Parathyroid adenoma (tissue), 2 donors: ENCODE measurements around the gene KRR1.
"Not testable (repeated sequence)": the region's sequence is repeated elsewhere in the genome, so short reads cannot be mapped to it uniquely, and the experiment has no call there.

ENCODE experiments used
- H2AFZ ChIP-seq: fragments of 300-600 bp; sonication (generic); one replicate; pipeline ENCODE4 v1.7.0; 2017; ENCODE audit warnings: antibody characterized with exemption, mild to moderate bottlenecking
- H3K27ac ChIP-seq: fragments of 300-600 bp; sonication (generic); one replicate; pipeline ENCODE4 v1.7.0; 2017
- H3K27me3 ChIP-seq: fragments of 300-600 bp; sonication (generic); one replicate; pipeline ENCODE4 v1.7.0; 2017; ENCODE audit warnings: low read length; ENCODE audit not compliant: control insufficient read depth, insufficient read depth
- H3K36me3 ChIP-seq: fragments of 300-600 bp; sonication (generic); one replicate; pipeline ENCODE4 v1.7.0; 2017; ENCODE audit warnings: low read length; ENCODE audit not compliant: control insufficient read depth, insufficient read depth
- H3K4me1 ChIP-seq: fragments of 300-600 bp; sonication (generic); one replicate; pipeline ENCODE4 v1.7.0; 2017; ENCODE audit warnings: control low read depth
- H3K4me2 ChIP-seq: fragments of 300-600 bp; sonication (generic); one replicate; pipeline ENCODE4 v1.7.0; 2017; ENCODE audit warnings: low read length
- H3K4me3 ChIP-seq: fragments of 300-600 bp; sonication (generic); one replicate; pipeline ENCODE4 v1.7.0; 2017; ENCODE audit warnings: low read depth, low read length
- H3K79me2 ChIP-seq: fragments of 300-600 bp; sonication (generic); one replicate; pipeline ENCODE4 v1.7.0; 2017; ENCODE audit warnings: control low read depth
- H3K9ac ChIP-seq: fragments of 300-600 bp; sonication (generic); one replicate; pipeline ENCODE4 v1.7.0; 2017; ENCODE audit warnings: mild to moderate bottlenecking
- H3K9me3 ChIP-seq: fragments of 300-600 bp; sonication (generic); one replicate; pipeline ENCODE4 v1.7.0; 2017; ENCODE audit warnings: low read length; ENCODE audit not compliant: control insufficient read depth
- CTCF ChIP-seq: fragments of 300-600 bp; sonication (generic); IDR thresholded peaks from one replicate; pipeline ENCODE4 v1.7.0; 2017; ENCODE audit warnings: antibody characterized with exemption, mild to moderate bottlenecking
- donor health status: primary hyperparathyroidism.

The KRR1 gene

GRCh38 chr12:75487308-75487707 lies 24.1 kb downstream of the KRR1 start:
- no peak for TF ChIP-seq CTCF
- Histone ChIP-seq H3K36me3 (no peaks in the 10 kb centered on the region), H2AFZ (no peak overlapping the region), H3K9me3 (no peaks in the 10 kb centered on the region), H3K4me2 (no peak overlapping the region), H3K4me1 (no peaks in the 10 kb centered on the region), H3K4me3 (no peak overlapping the region), H3K79me2 (no peaks in the 10 kb centered on the region), H3K27me3 (no peaks in the 10 kb centered on the region), H3K27ac (no peak overlapping the region), H3K9ac (no peak overlapping the region)

- not testable (repeated sequence) for H3K9me3 ChIP-seq, H3K4me1 ChIP-seq, H3K9ac ChIP-seq, H3K27me3 ChIP-seq, H2AFZ ChIP-seq, H3K4me3 ChIP-seq, H3K4me2 ChIP-seq, H3K79me2 ChIP-seq, H3K27ac ChIP-seq, H3K36me3 ChIP-seq
Observed at GRCh38 chr12:75484450-75484849, 27.0 kb downstream of the KRR1 start.

GRCh38 chr12:75483431-75483830 lies 28.0 kb downstream of the KRR1 start:
- no peak overlapping the region for H3K9ac ChIP-seq
- TF ChIP-seq CTCF = no peak
- H2AFZ ChIP-seq = no peak overlapping the region
- no peaks in the 10 kb centered on the region for H3K79me2 ChIP-seq
- H3K27ac ChIP-seq = no peak overlapping the region
- H3K27me3 ChIP-seq = no peaks in the 10 kb centered on the region
- H3K36me3 ChIP-seq = no peaks in the 10 kb centered on the region
- H3K4me1 ChIP-seq = no peaks in the 10 kb centered on the region
- no peak overlapping the region for H3K4me2 ChIP-seq
- no peak overlapping the region for H3K4me3 ChIP-seq
- H3K9me3 ChIP-seq = no peaks in the 10 kb centered on the region

GRCh38 chr12:75482646-75483045 lies 28.8 kb downstream of the KRR1 start:
- H3K27me3 ChIP-seq = no peaks in the 10 kb centered on the region
- no peak overlapping the region for H3K9ac ChIP-seq
- no peak overlapping the region for H3K4me3 ChIP-seq
- no peak overlapping the region for H2AFZ ChIP-seq
- no peak overlapping the region for H3K27ac ChIP-seq
- TF ChIP-seq CTCF = no peak
- no peaks in the 10 kb centered on the region for H3K79me2 ChIP-seq
- no peaks in the 10 kb centered on the region for H3K9me3 ChIP-seq
- no peak overlapping the region for H3K4me2 ChIP-seq
- no peaks in the 10 kb centered on the region for H3K4me1 ChIP-seq
- no peaks in the 10 kb centered on the region for H3K36me3 ChIP-seq

GRCh38 chr12:75481774-75482173 lies 29.6 kb downstream of the KRR1 start:
- H3K9me3 ChIP-seq = no peaks in the 10 kb centered on the region
- no peak overlapping the region for H3K27ac ChIP-seq
- no peaks in the 10 kb centered on the region for H3K36me3 ChIP-seq
- no peaks in the 10 kb centered on the region for H3K79me2 ChIP-seq
- TF ChIP-seq CTCF = no peak
- no peak overlapping the region for H3K4me3 ChIP-seq
- peak overlapping the region; percentile 23 for H3K4me2 ChIP-seq
- no peaks in the 10 kb centered on the region for H3K27me3 ChIP-seq
- no peak overlapping the region for H3K9ac ChIP-seq
- no peak overlapping the region for H2AFZ ChIP-seq
- H3K4me1 ChIP-seq = no peaks in the 10 kb centered on the region
